Cardiac fibroblast (primary cell): ENCODE results near the gene NTRK2.

Source experiments
- DNase-seq, 2 donors: peaks; one replicate each; pipeline versions ENCODE4 v3.0.0 to v3.0.0-alpha.2; 2010; ENCODE audit warnings: low read depth in 2 of 2
- H3K4me3 ChIP-seq, 2 donors: replicated peaks in 1 of 2; 1 replicate in 1 of 2; 2 replicates in 1 of 2; pipeline ENCODE4 v1.5.1; 2011; ENCODE audit warnings: low read depth in 2 of 2, low read length in 2 of 2, mild to moderate bottlenecking in 2 of 2, moderate library complexity in 1 of 2
- CTCF ChIP-seq: IDR thresholded peaks from one replicate; pipeline ENCODE4 v1.5.1; 2011; ENCODE audit warnings: low read depth, mild to moderate bottlenecking, low read length, inconsistent platforms

The NTRK2 gene

GRCh38 chr9:84781931-84782866, 112.7 kb downstream of the NTRK2 start:
- no peak overlapping the region for H3K4me3 ChIP-seq
- no peak for TF ChIP-seq CTCF
- DNase-seq, result peak; percentile 13 to 41

GRCh38 chr9:84785792-84786547, 116.4 kb downstream of the NTRK2 start:
- H3K4me3 ChIP-seq, result no peak overlapping the region
- no peak for TF ChIP-seq CTCF
- DNase-seq, result no peak

GRCh38 chr9:84788803-84789462, 119.4 kb downstream of the NTRK2 start:
- DNase-seq, result no peak
- H3K4me3 ChIP-seq, result no peak overlapping the region
- TF ChIP-seq CTCF, result no peak

- DNase-seq, result no peak
- TF ChIP-seq CTCF, result no peak
- no peak overlapping the region for H3K4me3 ChIP-seq
These were observed 119.9 kb downstream of the NTRK2 start for GRCh38 chr9:84789463-84789830.

GRCh38 chr9:84791643-84792042, 122.1 kb downstream of the NTRK2 start:
- no peak for TF ChIP-seq CTCF
- no peak overlapping the region for H3K4me3 ChIP-seq
- no peak for DNase-seq

GRCh38 chr9:84793251-84793650, 123.7 kb downstream of the NTRK2 start:
- TF ChIP-seq CTCF, result no peak
- H3K4me3 ChIP-seq, result no peak overlapping the region
- no peak for DNase-seq
